Femur (tissue), 1 donor: ENCODE results near the gene NR1I3.
"Not testable (repeated sequence)": the region's sequence is repeated elsewhere in the genome, so short reads cannot be mapped to it uniquely, and the experiment has no call there.

Experiments used
- DNase-seq: peaks from one replicate; pipeline ENCODE4 v3.0.0-alpha.2; 2017

NR1I3 gene

DNA sequence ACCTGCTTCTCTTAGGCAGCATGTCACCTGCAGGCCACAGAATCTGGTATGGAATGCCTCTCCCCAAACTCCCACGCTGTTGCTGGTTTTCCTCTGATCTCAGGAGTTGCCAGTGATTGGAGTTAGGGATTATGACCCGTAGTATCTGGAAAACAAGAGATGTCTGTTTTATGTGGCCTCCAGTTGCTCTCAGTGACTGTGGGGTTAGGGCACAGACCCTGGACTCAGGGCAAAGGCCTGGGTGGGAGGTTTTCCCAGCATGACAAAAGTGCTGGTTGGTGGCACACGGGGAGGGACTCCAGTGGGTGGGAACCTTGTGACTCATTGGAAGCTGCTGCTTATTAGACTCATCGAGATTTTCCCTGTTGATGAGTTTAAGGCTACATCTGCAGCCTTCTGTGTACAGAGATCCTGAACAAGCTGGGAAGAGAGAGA lies at the start of gene NR1I3:
NR1I3 (minus strand) TSS at position 165 of the 435 bp plus-strand sequence. CDS start 1,638 bp downstream, outside the sequence.
- DNase-seq, result no peak

DNA sequence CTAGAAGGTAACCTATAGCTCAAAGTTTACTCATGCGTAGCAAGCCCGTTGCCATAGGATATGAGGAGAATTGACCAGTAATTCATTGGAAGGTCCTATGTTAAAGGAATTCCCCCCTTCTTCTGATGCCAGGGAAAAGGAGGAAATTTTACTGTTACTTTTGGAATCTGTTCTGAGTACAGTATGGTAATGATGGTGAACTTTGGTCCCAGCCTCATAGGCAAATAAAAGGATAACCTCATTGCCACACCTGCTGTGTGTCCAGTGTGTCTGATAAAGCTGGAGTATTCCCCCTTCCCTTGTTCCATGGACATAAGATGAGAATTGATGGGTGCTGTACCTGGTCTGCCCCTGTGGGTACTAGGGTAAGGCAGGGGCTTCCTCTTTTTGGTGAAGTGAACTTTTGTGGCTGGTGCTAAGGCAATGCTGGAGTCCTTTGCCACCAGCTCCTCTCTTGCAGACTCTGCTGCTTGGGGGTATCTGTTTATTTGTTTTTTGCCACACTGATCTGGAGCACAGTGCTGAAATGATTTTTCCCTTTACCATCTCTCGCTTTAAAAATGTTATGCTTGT lies 49.6 kb upstream of the NR1I3 start:
- no peak for DNase-seq

DNA sequence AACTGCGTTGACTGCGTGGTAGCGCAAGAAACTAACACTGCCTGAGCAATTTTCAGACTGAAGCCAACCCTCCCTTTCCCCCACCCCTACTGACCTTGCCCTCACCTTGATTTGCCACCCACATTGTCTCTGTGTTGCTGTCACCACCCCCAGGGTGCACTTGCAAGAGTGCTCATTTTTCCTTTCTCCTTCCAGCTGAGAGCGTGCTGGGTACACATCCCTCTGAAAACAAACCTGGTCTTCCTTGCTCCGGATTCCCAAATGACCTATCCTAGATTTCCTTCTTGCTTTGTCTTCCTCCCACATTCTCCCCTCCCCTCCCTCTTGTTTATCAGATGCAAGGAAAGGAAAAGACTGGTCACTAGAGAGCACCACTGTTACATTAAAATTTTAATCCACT lies 47.5 kb upstream of the NR1I3 start:
- no peak for DNase-seq

DNA sequence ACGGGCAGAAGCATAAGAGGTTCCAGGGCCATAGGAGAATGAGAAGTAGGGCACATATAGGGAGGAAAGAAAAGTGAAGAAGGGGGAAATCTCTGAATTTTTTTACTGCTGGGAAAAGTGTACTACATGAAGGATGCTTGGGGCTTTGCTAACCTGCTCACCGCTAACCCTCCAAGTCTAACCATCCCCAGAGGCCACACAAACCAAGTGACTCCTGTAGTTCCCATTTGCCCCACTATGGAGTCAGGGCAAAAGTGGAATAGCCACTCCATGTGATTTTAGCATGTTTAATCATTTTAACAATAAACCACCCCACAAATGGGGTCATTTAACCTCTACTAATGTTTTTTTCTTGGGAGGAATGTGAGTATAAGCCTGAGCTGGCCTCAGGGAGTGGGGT lies 47.1 kb upstream of the NR1I3 start:
- no peak for DNase-seq

DNA sequence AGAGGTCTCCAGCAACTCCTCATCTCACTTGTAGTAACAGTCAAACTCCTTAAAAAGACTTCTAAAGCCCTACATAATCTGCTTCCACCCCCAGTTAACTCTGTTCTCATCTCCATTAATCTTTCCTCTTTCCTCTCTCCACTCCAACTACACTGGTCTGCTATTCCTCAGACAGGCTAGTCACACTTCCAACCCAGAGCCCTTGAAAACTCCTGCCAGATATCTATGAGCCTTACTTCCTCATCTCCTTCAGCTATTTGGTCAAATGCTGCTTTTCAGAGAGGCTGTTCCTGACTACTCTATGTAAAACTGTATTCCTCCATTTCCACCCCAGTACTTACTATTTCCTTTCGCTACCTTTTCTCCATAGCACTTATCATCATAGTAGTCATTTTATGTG lies 45.0 kb upstream of the NR1I3 start:
- DNase-seq, result no peak

DNA sequence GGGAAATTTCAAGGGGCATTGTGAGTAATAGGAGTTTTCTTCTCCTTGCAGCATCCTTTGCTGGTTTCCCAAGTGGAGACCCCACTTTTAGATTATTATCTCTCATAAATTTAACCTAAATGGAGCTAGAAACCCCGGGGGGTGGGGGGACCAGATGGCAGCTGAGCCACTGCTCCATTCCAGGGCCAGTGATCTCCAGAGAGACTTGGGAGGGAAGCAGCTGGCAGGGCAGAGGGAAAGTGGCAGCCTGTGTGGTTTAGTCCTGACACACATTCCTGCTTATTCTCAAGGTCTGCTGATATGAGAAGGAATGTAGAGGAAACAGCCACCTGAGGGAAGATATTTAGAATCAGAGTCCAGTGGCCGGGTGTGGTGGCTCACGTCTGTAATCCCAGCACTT lies 36.9 kb upstream of the NR1I3 start:
- no peak for DNase-seq

GRCh38 chr1:161273402-161273801 lies 35.4 kb upstream of the NR1I3 start:
- no peak for DNase-seq

DNA sequence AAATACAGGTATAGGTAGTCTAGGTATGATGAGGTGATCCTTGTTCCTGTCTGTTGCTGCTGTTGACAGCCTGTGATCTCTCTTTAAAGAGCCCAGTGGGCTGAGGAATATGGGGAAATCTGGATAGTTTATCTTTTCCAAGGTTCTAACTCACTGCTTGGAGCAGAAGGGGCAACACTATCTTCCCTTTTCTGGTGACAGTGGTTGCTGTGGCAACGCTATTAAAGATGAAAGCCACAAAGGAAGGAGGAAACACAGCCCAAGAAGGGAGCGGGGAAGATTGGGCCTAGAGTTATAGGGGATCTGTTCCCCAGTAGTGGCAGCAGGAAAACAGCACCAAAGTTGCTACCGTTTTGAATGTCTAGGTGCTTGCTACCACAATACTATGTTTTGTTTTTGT lies 29.3 kb upstream of the NR1I3 start:
- no peak for DNase-seq

DNA sequence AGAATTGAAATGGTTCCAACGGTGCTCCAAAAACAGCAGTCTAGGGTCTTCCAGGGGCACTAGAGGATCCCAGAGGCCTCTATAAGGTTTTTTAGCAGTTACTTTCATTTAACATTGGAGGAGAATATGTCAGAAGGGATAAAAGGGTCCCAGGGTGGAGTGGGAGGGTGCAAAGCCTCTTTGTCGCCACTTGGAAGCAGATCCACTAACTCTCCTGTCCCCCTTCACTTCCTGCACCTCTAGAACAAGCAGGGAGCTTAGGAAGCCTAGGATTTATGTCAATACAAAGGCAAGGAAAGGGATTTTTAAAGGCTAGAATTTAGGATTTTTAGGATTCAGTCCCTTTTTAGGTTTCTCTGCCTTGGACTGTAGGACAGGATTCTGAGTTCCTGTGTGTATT lies 28.8 kb upstream of the NR1I3 start:
- no peak for DNase-seq

- peak; percentile 38 for DNase-seq
These were observed 28.2 kb upstream of the NR1I3 start for GRCh38 chr1:161266202-161266601.

DNA sequence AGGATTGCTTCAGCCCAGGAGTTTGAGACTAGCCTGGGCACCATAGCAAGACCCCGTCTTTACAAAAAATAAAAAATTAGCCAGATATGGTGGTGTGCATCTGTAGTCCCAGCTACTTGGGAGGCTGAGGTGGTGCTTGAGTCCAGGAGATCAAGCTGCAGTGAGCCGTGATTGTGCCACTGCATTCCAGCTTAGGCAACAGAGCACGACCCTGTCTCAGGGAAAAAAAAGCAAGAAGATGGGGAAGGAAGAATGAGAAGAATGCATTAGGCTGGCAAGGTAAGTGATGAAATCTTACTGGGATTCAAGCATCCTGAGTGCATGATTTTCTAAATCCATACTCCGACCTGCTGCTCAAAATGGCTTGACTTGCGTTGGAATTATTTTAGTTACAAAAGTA lies 27.3 kb upstream of the NR1I3 start:
- DNase-seq, result no peak

DNA sequence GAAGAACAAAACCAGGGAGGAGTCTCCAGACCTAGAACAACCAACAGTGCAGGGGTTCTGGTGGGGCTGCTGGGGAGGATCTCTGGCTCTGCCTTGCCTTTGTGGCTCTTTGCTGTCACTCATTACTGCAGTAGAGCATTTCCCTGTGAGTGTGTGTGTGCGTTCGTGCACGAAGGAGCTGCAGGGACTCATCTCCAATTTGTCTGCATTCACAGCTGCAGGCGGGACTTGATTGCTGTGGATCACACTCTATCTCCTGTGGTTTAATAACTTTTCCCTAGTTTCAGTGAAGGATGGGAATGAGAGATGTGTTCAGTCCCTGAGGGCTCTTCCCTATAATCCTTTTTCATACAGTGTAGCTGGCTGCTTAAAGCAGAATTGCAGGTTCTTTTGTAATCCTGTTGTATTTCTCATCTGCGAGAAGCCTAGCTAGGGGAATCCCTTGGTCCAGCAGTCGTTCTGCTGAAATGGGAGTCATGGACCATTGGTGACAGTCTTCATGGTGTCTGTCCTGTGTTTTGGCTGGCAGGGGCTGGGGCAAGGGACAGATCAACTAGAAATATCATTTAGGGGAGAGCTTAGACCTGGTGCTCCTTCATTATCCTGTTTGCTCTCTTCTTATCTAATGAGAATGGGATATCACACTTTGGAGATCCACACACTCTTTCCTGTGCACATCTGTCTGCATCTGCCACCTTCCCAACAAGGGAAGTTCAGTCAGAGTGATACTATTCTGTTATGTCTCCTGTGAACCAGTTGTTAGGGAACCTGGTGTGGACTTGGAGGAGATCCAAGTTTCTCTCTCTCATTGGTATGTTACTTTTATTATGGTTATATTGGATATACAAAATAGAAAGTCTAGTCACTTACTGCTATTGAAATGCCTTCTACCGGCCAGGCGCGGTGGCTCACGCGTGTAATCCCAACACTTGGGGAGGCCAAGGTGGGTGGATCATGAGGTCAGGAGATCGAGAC lies 23.5 kb upstream of the NR1I3 start:
- no peak for DNase-seq

DNA sequence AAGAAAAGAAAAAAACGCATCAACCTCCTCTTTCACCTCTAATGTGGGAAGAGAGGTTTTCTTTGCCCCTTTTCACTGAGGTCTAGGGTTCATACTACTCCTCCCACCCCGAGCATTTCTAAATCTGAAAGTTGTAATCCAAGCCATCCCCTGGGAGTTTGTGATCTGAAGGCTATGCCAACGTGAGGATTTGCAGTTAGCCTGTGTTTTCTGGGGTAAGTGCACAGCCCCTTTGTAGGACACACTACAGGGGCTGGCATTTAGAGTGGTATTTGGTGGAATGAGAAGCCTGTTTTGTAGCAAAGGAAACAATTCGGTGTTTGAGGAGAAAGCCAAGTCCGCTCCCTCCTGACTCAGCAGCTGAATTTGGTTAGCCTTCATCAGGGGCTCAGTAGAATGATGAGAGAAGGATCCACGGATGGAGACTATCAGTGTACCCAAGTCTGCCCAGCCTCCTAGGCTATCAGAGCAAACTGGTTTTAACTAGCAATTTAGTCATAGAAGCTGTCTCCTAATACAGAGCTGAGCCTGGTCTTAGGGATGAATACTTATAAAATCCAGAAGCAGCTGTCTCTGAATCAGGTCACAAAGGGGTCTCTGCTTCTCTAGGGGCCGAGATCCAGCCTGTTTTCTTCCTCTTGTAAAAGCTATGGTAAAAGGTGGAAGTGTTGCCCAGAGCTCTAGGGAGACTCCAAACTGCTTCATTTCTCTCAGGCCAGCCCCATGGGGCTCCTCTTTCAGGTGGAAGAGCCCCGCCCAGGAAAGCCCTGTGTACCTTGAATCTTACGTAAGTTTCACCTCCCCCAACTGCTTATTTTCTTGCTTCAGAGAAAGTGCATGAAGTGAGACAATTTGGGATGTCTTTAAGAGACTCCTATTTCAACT lies 22.6 kb upstream of the NR1I3 start:
- DNase-seq, result no peak

DNA sequence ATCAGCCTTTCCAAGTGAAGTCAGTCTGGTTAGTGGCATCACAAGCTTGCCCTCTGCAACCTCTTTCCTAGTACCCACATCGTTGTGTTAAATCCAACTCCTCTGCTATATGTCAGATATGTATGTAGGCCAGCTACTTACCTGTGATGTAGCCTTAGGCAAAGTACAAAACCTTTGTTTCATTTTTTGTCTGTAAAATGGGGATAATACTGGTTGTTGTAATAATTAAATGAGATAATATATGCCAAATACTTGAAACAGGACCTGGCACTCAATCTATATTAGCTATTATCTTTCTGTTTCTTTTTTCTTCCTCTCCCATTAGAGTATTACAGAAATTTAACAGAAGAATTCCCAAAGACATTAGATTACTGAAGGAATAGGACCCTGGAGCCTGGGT lies 21.8 kb upstream of the NR1I3 start:
- DNase-seq, result no peak

DNA sequence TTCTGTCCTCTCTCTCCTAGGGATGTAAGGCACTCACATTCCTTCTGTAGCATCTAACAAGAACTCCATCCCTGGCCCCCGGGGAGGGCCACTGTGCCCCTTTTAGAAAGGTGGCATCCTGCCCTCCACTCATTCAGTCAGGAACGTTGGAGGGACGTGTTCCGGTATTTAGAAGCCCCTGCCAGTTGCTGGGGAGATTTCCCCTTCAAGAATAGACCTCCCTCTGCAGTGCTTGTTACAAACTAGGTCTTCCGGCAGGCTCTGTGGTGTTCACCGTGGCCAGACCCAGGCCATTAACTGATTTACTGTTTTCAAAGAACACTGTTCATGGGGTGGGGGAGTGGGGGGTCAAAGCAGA lies 21.3 kb upstream of the NR1I3 start:
- DNase-seq, result no peak

DNA sequence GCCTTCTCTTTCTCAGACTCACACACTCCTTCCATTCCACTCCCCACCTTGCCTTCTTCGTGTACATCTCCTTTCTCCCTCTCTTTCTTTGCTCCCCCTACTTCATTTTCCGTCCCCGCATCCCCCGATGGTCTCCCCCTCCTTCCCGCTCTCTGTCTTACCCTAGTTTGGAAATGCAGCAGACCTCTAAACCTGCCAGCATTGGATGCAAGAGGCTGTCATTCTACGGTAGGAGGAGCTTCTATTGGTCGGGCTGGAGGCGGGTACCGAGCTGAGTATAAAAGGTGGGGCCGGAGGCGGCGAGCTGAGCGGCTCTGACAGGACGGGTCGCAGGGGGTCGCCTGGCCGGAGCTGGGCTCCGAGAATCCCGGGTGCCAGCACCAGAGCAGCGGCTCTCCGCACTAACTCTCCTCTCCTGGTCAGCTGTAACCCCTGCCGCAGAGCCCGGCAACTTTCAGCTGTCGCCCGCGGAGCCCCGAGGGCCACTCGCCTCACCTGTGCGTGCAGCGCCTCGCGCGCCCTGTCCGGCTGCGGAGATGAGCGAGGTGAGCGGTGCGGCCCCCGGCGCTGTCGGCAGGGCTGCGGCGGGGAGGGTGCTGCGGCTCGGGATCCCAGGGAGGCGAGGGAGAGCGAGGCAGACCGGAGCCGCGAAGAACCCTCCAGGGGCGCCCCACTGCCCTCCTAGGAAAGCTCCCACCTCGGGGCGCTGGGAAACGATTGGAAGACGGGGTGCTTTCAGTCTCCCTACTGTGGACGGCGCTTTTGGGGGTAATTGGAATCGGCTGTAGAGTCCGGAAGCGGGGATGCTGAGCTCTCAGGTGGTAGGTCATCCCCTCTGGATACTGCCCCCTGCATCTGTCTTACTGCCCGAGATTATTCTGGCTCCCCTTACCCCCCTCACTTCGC lies 20.7 kb upstream of the NR1I3 start, which contains the start of gene PCP4L1:
PCP4L1 (plus strand) TSS at position 307 of the 906 bp plus-strand sequence; CDS start at position 537, 230 bp downstream.
- peak; percentile 50 for DNase-seq

- not testable (repeated sequence) for DNase-seq
These were observed 19.1 kb upstream of the NR1I3 start for GRCh38 chr1:161257109-161257508.

- not testable (repeated sequence) for DNase-seq
These were observed 18.0 kb upstream of the NR1I3 start for GRCh38 chr1:161255955-161256520.

- DNase-seq, result not testable (repeated sequence)
These were observed 17.3 kb upstream of the NR1I3 start for GRCh38 chr1:161255302-161255701.

DNA sequence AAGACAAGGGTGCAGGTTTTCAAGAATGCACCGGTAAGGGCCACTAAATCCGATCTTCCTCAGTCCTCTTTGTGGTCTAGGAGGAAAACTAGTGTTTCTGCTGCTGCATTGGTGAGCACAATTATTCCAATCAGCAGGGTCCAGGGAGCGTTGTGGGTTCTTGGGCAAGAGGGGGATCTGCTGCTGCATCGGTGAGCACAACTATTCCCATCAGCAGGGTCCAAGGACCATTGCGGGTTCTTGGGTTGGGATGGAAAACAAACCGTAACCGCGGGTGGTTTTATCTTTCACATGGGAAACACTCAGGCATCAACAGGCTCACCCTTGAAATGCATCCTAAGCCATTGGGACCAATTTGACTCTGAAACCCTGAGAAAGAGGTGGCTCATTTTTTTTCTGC lies 13.6 kb upstream of the NR1I3 start:
- DNase-seq, result no peak

- DNase-seq, result no peak
These were observed 12.8 kb upstream of the NR1I3 start for GRCh38 chr1:161250829-161251228.

- not testable (repeated sequence) for DNase-seq
These were observed 12.1 kb upstream of the NR1I3 start for GRCh38 chr1:161250100-161250499.
